RWPE2 (cell line): Measurements from ENCODE around the gene C1orf141.

Experiments
- ATAC-seq: fragments of 200-7000 bp; cut with Tn5 transposase; 3 replicates; pipeline ENCODE4 v1.9.1; 2021; ENCODE audit warnings: low read depth
- DNase-seq: peaks from one replicate; pipeline ENCODE4 v3.0.0-alpha.2; 2020; ENCODE audit warnings: low spot score
- H3K27ac ChIP-seq: fragments of 450-650 bp; 2 replicates; pipeline ENCODE4 v1.5.1; 2017; ENCODE audit warnings: mild to moderate bottlenecking; ENCODE audit not compliant: poor library complexity, severe bottlenecking
- H3K27me3 ChIP-seq: fragments of 250-450 bp; sonication (Bioruptor Pico); 2 replicates; pipeline ENCODE4 v1.5.1; 2021; ENCODE audit warnings: mild to moderate bottlenecking, moderate library complexity; ENCODE audit not compliant: insufficient read depth, poor library complexity, severe bottlenecking
- H3K36me3 ChIP-seq: fragments of 250-450 bp; sonication (Bioruptor Pico); 2 replicates; pipeline ENCODE4 v1.5.1; 2020; ENCODE audit warnings: low read depth, mild to moderate bottlenecking, moderate library complexity
- H3K4me1 ChIP-seq: fragments of 250-450 bp; sonication (Bioruptor Pico); 2 replicates; pipeline ENCODE4 v1.5.1; 2021; ENCODE audit warnings: mild to moderate bottlenecking, moderate library complexity; ENCODE audit not compliant: insufficient read depth, poor library complexity, severe bottlenecking
- H3K4me3 ChIP-seq: fragments of 250-450 bp; sonication (Bioruptor Pico); 2 replicates; pipeline ENCODE4 v1.5.1; 2021; ENCODE audit warnings: mild to moderate bottlenecking, moderate library complexity; ENCODE audit not compliant: severe bottlenecking
- H3K9me3 ChIP-seq: fragments of 250-450 bp; sonication (Bioruptor Pico); 2 replicates; pipeline ENCODE4 v1.5.1; 2021; ENCODE audit warnings: mild to moderate bottlenecking, moderate library complexity; ENCODE audit not compliant: severe bottlenecking
- CTCF ChIP-seq: fragments of 450-650 bp; IDR thresholded peaks from one replicate; pipeline ENCODE4 v1.5.1; 2017; ENCODE audit warnings: mild to moderate bottlenecking, moderate library complexity; ENCODE audit not compliant: poor library complexity, severe bottlenecking

Gene C1orf141

GRCh38 chr1:67088440-67088839, 46.3 kb downstream of the C1orf141 start:
- no peaks in the 10 kb centered on the region for H3K36me3 ChIP-seq
- no peak overlapping the region for H3K4me3 ChIP-seq
- no peak for TF ChIP-seq CTCF
- no peak overlapping the region for H3K27ac ChIP-seq
- no peaks in the 10 kb centered on the region for H3K27me3 ChIP-seq
- no peaks in the 10 kb centered on the region for H3K9me3 ChIP-seq
- H3K4me1 ChIP-seq: peaks cover 3% of the 10 kb centered on the region
- ATAC-seq: no peak
- DNase-seq: no peak

- ATAC-seq (no peak), DNase-seq (no peak)
- H3K9me3 ChIP-seq: no peaks in the 10 kb centered on the region
- H3K27ac ChIP-seq: no peak overlapping the region
- H3K4me3 ChIP-seq: no peak overlapping the region
- H3K36me3 ChIP-seq: no peaks in the 10 kb centered on the region
- H3K27me3 ChIP-seq: no peaks in the 10 kb centered on the region
- TF ChIP-seq CTCF: no peak
- H3K4me1 ChIP-seq: peaks cover 3% of the 10 kb centered on the region
Observed at GRCh38 chr1:67085326-67085725, 49.4 kb downstream of the C1orf141 start.

GRCh38 chr1:67084765-67085318, 49.9 kb downstream of the C1orf141 start:
- TF ChIP-seq CTCF: no peak
- DNase-seq: no peak
- peaks cover 3% of the 10 kb centered on the region for H3K4me1 ChIP-seq
- no peaks in the 10 kb centered on the region for H3K27me3 ChIP-seq
- no peak overlapping the region for H3K27ac ChIP-seq
- H3K9me3 ChIP-seq: no peaks in the 10 kb centered on the region
- no peak for ATAC-seq
- no peak overlapping the region for H3K4me3 ChIP-seq
- H3K36me3 ChIP-seq: no peaks in the 10 kb centered on the region

- no peak for TF ChIP-seq CTCF
- Histone ChIP-seq H3K4me1 (no peaks in the 10 kb centered on the region), H3K27me3 (no peaks in the 10 kb centered on the region), H3K36me3 (no peaks in the 10 kb centered on the region), H3K27ac (no peak overlapping the region), H3K4me3 (no peak overlapping the region), H3K9me3 (no peaks in the 10 kb centered on the region)
- DNase-seq (no peak), ATAC-seq (no peak)
Observed at GRCh38 chr1:67078291-67078690, 56.5 kb downstream of the C1orf141 start.

GRCh38 chr1:67077593-67077992, 57.2 kb downstream of the C1orf141 start:
- H3K27me3 ChIP-seq: no peaks in the 10 kb centered on the region
- no peaks in the 10 kb centered on the region for H3K4me1 ChIP-seq
- no peak overlapping the region for H3K27ac ChIP-seq
- H3K36me3 ChIP-seq: no peaks in the 10 kb centered on the region
- no peaks in the 10 kb centered on the region for H3K9me3 ChIP-seq
- TF ChIP-seq CTCF: no peak
- ATAC-seq (no peak), DNase-seq (no peak)
- H3K4me3 ChIP-seq: no peak overlapping the region
